Colonic mucosa (tissue), 4 donors: ENCODE measurements around the gene APOA5. TPM values are rescaled to one million over a fixed set of nuclear protein-coding genes. Genes with fewer than 3 reads are reported as not detected.

Source experiments
- DNase-seq: peaks from one replicate; pipeline ENCODE4 v3.0.0-alpha.2; 2020
- H3K27ac ChIP-seq: fragments of 200-600 bp; one replicate; pipeline ENCODE4 v1.8.0; 2021
- H3K27me3 ChIP-seq: fragments of 200-600 bp; one replicate; pipeline ENCODE4 v1.8.0; 2021
- H3K36me3 ChIP-seq: fragments of 200-600 bp; one replicate; pipeline ENCODE4 v1.8.0; 2021
- H3K4me1 ChIP-seq: fragments of 200-600 bp; one replicate; pipeline ENCODE4 v1.8.0; 2021; ENCODE audit warnings: mild to moderate bottlenecking
- H3K4me3 ChIP-seq: fragments of 200-600 bp; one replicate; pipeline ENCODE4 v1.8.0; 2021
- H3K9ac ChIP-seq, 2 donors: one replicate each; pipeline ENCODE4 v1.7.0; 2013; ENCODE audit warnings: control low read depth in 2 of 2, low read depth in 2 of 2, low read length in 2 of 2
- H3K9me3 ChIP-seq: fragments of 200-600 bp; one replicate; pipeline ENCODE4 v1.8.0; 2021
- intact Hi-C: fragments of 100-400 bp; cut with DNase I; formaldehyde crosslinking; loops from one replicate; pipeline ENCODE4 v1.14.1; 2022
- total RNA-seq, 2 donors: library from RNA; stranded (reverse); fragmentation: NEBNext Ultra II Directional in 1 of 2; extraction: Animal tissue kit (Norgen Biotek cat#: 25700) in 1 of 2; gene quantifications; one replicate each; pipeline ENCODE4 v1.2.1, GENCODE V29; 2021
- TF ChIP-seq, protein P1 (sequence below): fragments of 200-600 bp; IDR thresholded peaks from one replicate; pipeline ENCODE4 v1.8.0; 2022; ENCODE audit warnings: antibody characterized with exemption, mild to moderate bottlenecking
- donor health status: healthy.
- donor health status: DM: no; HTN: no; CAD: no.
- donor health status: DM: no; HTN: no; CAD: no.

APOA5 gene
- total RNA-seq, 2 donors from 2014 or later, result 0.20 TPM; not detected in 1

DNA sequence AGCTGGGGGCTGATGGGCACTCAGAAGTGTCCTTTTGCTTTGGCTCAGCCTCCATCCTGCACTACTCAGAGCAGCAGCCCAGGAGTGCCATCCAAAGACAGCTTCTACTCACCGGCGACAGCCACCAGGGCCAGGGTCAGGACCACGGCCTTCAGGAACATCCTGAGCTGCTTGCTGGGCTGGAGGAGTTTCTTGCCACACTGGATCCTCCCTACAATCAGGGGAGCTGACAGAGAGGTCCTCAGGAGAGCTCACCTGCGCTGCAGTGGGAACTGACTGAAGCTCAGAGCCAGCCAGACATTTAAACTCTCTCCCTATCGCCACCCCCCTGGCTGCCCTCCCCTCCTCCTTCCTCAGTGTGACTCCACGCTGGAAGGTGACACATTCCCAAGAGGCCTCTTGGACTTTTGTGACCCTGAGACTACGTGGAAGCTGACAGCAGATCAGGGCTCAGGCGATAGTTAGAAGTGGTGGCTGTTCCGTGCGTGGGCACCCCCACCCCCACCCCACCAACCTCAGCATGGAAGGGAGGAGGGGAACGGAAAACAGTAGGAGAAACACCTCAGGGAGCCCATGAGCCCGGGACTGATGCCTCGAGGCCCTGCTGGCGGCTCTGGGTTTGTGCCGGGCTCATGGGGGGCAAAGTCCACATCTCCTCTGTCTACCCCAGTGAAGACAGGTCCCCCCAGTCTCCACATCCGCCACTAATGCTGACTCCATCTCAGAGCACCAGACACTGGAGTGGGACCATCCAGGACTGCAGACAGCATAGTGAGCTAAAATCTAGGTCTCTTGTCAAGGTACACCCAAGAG, 31.6 kb upstream of the APOA5 start, which contains the start of gene APOA4:
Gene APOA4, minus strand, starts transcription at position 274 of the 813 bp plus-strand sequence. Its CDS starts 113 bp downstream, at position 161.
- Histone ChIP-seq H3K9me3 (no peaks in the 10 kb centered on the region), H3K36me3 (no peaks in the 10 kb centered on the region), H3K4me3 (no peak within 1 kb of the TSS), H3K27me3 (no peaks in the 10 kb centered on the region), H3K27ac (no peak within 1 kb of the TSS), H3K4me1 (no peaks in the 10 kb centered on the region), H3K9ac (no peak within 1 kb of the TSS)
- DNase-seq, result no peak
- intact Hi-C loops, result no loop called here
- TF ChIP-seq, protein P1, sequence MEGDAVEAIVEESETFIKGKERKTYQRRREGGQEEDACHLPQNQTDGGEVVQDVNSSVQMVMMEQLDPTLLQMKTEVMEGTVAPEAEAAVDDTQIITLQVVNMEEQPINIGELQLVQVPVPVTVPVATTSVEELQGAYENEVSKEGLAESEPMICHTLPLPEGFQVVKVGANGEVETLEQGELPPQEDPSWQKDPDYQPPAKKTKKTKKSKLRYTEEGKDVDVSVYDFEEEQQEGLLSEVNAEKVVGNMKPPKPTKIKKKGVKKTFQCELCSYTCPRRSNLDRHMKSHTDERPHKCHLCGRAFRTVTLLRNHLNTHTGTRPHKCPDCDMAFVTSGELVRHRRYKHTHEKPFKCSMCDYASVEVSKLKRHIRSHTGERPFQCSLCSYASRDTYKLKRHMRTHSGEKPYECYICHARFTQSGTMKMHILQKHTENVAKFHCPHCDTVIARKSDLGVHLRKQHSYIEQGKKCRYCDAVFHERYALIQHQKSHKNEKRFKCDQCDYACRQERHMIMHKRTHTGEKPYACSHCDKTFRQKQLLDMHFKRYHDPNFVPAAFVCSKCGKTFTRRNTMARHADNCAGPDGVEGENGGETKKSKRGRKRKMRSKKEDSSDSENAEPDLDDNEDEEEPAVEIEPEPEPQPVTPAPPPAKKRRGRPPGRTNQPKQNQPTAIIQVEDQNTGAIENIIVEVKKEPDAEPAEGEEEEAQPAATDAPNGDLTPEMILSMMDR, result no peak

DNA sequence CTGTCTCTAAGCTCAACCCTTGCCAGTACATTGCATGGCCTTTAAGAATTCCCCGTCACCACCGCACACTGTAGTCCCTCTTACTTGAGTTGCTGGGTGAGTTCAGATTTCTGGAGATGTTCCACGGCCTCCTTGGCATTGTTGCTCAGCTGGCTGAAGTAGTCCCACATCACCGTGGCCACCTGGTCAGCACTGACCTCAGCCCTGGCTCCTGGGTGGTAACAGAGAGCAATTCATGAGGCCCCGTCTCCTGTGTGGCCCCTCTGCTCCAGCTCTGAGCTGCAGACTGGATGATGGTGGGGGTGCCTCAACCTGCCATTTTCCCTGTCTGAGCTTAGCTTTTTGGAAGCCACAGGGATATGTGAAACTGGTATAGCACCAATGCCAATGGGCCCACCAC, 30.9 kb upstream of the APOA5 start:
- Histone ChIP-seq H3K9ac (no peak overlapping the region), H3K27ac (no peak overlapping the region), H3K36me3 (no peaks in the 10 kb centered on the region), H3K9me3 (no peaks in the 10 kb centered on the region), H3K27me3 (no peaks in the 10 kb centered on the region), H3K4me1 (no peaks in the 10 kb centered on the region), H3K4me3 (no peak overlapping the region)
- DNase-seq, result no peak
- TF ChIP-seq, protein P1, result no peak
- intact Hi-C loops, result no loop called here

DNA sequence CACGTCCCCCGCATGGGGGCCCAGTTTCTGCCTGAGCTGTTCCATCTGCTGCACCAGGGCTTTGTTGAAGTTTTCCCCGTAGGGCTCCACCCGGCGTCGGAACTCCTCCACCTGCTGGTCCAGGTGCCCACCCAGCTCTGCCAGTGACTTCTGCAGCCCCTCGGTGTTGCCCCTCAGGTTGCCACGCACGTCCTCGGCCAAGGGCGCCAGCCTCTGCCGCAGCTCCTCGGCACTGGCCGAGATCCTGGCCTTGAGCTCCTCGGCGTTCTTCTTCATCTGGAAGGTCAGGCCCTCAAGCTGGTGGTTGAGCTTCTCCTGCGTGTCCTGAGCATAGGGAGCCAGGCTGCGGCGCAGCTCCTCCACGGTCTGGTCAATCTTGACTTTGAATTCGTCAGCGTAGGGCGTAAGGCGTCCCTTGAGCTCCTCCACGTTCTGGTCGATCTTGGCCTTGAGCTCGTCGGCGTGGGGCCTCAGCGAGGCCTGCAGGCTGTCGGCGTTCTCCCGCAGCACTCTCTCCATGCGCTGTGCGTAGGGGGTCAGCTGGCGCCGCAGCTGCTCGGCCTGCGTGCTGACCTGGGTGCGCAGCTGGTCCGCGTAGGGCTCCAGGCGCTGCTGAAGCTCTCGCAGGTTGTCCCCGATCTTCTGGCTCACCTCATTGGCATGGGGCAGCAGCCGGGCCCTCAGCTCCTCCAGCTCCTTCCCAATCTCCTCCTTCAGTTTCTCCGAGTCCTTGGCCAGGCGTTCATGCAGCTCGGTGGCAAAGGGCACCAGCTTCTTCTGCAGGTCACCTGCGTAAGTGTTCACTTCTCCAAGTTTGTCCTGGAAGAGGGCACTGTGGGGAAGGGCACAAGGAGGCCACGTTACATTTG, 29.6 kb upstream of the APOA5 start:
- H3K27ac ChIP-seq, result no peak overlapping the region
- H3K9ac ChIP-seq, result no peak overlapping the region
- DNase-seq, result no peak
- H3K4me3 ChIP-seq, result no peak overlapping the region
- intact Hi-C loops, result no loop called here
- TF ChIP-seq, protein P1, result no peak
- no peaks in the 10 kb centered on the region for H3K36me3 ChIP-seq
- no peaks in the 10 kb centered on the region for H3K4me1 ChIP-seq
- H3K9me3 ChIP-seq, result no peaks in the 10 kb centered on the region
- no peaks in the 10 kb centered on the region for H3K27me3 ChIP-seq

GRCh38 chr11:116819049-116819448, 27.4 kb upstream of the APOA5 start:
- Histone ChIP-seq H3K9ac (no peak overlapping the region), H3K27ac (no peak overlapping the region), H3K9me3 (no peaks in the 10 kb centered on the region), H3K4me3 (no peak overlapping the region), H3K27me3 (no peaks in the 10 kb centered on the region), H3K4me1 (no peaks in the 10 kb centered on the region), H3K36me3 (no peaks in the 10 kb centered on the region)
- TF ChIP-seq, protein P1, result no peak
- intact Hi-C loops, result no loop called here
- no peak for DNase-seq

GRCh38 chr11:116814502-116814901, 22.8 kb upstream of the APOA5 start:
- no peak overlapping the region for H3K27ac ChIP-seq
- H3K9me3 ChIP-seq, result no peaks in the 10 kb centered on the region
- no peak for DNase-seq
- no peak overlapping the region for H3K4me3 ChIP-seq
- H3K36me3 ChIP-seq, result no peaks in the 10 kb centered on the region
- no peaks in the 10 kb centered on the region for H3K4me1 ChIP-seq
- no peaks in the 10 kb centered on the region for H3K27me3 ChIP-seq
- TF ChIP-seq, protein P1, result no peak
- H3K9ac ChIP-seq, result no peak overlapping the region
- intact Hi-C loops, result no loop called here
